Embryonic facial prominence (tissue), 1 donor: ENCODE measurements around the gene ZSCAN2.
"Not testable (repeated sequence)": the region's sequence is repeated elsewhere in the genome, so short reads cannot be mapped to it uniquely, and the experiment has no call there.

Experiments used
- DNase-seq: peaks from one replicate; pipeline ENCODE4 v3.0.0-alpha.2; 2016; ENCODE audit errors: extremely low spot score

The ZSCAN2 gene

GRCh38 chr15:84600687-84601554 lies at the start of gene ZSCAN2:
ZSCAN2 (plus strand) TSS chr15:84601009; CDS start chr15:84603928, 2,919 bp downstream.
- DNase-seq, result peak; percentile 92

GRCh38 chr15:84551624-84552023 lies 49.2 kb upstream of the ZSCAN2 start:
- DNase-seq, result not testable (repeated sequence)

GRCh38 chr15:84552896-84553295 lies 47.9 kb upstream of the ZSCAN2 start:
- no peak for DNase-seq

- DNase-seq, result not testable (repeated sequence)
Observed at GRCh38 chr15:84556690-84557089, 44.1 kb upstream of the ZSCAN2 start.

GRCh38 chr15:84568021-84568420 lies 32.8 kb upstream of the ZSCAN2 start:
- DNase-seq, result not testable (repeated sequence)

GRCh38 chr15:84570164-84570735 lies 30.6 kb upstream of the ZSCAN2 start:
- DNase-seq, result no peak

GRCh38 chr15:84572231-84572630 lies 28.6 kb upstream of the ZSCAN2 start:
- no peak for DNase-seq

- DNase-seq, result no peak
Observed at GRCh38 chr15:84575493-84575892, 25.3 kb upstream of the ZSCAN2 start.

- DNase-seq, result not testable (repeated sequence)
Observed at GRCh38 chr15:84577891-84578290, 22.9 kb upstream of the ZSCAN2 start.

- DNase-seq, result not testable (repeated sequence)
Observed at GRCh38 chr15:84579261-84579721, 21.5 kb upstream of the ZSCAN2 start.

- DNase-seq, result not testable (repeated sequence)
Observed at GRCh38 chr15:84581676-84582428, 19.0 kb upstream of the ZSCAN2 start.

GRCh38 chr15:84582583-84583157 lies 18.1 kb upstream of the ZSCAN2 start:
- DNase-seq, result no peak

GRCh38 chr15:84583921-84584320 lies 16.9 kb upstream of the ZSCAN2 start:
- DNase-seq, result not testable (repeated sequence)

- no peak for DNase-seq
Observed at GRCh38 chr15:84586696-84587095, 14.1 kb upstream of the ZSCAN2 start.

- peak; percentile 50 for DNase-seq
Observed at GRCh38 chr15:84588053-84588874, 12.5 kb upstream of the ZSCAN2 start.

- no peak for DNase-seq
Observed at GRCh38 chr15:84590406-84590805, 10.4 kb upstream of the ZSCAN2 start.

- no peak for DNase-seq
Observed at GRCh38 chr15:84591815-84592214, 9.0 kb upstream of the ZSCAN2 start.

- DNase-seq, result no peak
Observed at GRCh38 chr15:84594617-84595290, 6.1 kb upstream of the ZSCAN2 start.

- no peak for DNase-seq
Observed at GRCh38 chr15:84595660-84596059, 5.1 kb upstream of the ZSCAN2 start.

- DNase-seq, result no peak
Observed at GRCh38 chr15:84597296-84597695, 3.5 kb upstream of the ZSCAN2 start.
